HG02981 (cell line): ENCODE results near the gene VPS4A.

Source experiments
- ATAC-seq: cut with Tn5 transposase; IDR thresholded peaks from one replicate; pipeline ENCODE4 v1.9.1; 2021; ENCODE audit warnings: mild to moderate bottlenecking, moderate library complexity; ENCODE audit not compliant: unreplicated experiment

The VPS4A gene

GRCh38 chr16:69363281-69363717 is 52.1 kb downstream of the VPS4A start:
- ATAC-seq = no peak

GRCh38 chr16:69364088-69364487 is 52.9 kb downstream of the VPS4A start:
- no peak for ATAC-seq

- no peak for ATAC-seq
Measured at GRCh38 chr16:69365901-69366300, 54.8 kb downstream of the VPS4A start.

- no peak for ATAC-seq
Measured at GRCh38 chr16:69366431-69366830, 55.3 kb downstream of the VPS4A start.

- no peak for ATAC-seq
Measured at GRCh38 chr16:69367980-69368379, 56.8 kb downstream of the VPS4A start.

- ATAC-seq = no peak
Measured at GRCh38 chr16:69368866-69369265, 57.7 kb downstream of the VPS4A start.

- no peak for ATAC-seq
Measured at GRCh38 chr16:69371564-69371963, 60.4 kb downstream of the VPS4A start.

- ATAC-seq = no peak
Measured at GRCh38 chr16:69373019-69373418, 61.9 kb downstream of the VPS4A start.
